HG03442 (cell line): ENCODE measurements around the gene KBTBD7.

Experiments
- ATAC-seq: cut with Tn5 transposase; IDR thresholded peaks from one replicate; pipeline ENCODE4 v1.9.1; 2021; ENCODE audit warnings: mild to moderate bottlenecking, moderate library complexity; ENCODE audit not compliant: unreplicated experiment

KBTBD7 gene, protein sequence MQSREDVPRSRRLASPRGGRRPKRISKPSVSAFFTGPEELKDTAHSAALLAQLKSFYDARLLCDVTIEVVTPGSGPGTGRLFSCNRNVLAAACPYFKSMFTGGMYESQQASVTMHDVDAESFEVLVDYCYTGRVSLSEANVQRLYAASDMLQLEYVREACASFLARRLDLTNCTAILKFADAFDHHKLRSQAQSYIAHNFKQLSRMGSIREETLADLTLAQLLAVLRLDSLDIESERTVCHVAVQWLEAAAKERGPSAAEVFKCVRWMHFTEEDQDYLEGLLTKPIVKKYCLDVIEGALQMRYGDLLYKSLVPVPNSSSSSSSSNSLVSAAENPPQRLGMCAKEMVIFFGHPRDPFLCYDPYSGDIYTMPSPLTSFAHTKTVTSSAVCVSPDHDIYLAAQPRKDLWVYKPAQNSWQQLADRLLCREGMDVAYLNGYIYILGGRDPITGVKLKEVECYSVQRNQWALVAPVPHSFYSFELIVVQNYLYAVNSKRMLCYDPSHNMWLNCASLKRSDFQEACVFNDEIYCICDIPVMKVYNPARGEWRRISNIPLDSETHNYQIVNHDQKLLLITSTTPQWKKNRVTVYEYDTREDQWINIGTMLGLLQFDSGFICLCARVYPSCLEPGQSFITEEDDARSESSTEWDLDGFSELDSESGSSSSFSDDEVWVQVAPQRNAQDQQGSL

DNA sequence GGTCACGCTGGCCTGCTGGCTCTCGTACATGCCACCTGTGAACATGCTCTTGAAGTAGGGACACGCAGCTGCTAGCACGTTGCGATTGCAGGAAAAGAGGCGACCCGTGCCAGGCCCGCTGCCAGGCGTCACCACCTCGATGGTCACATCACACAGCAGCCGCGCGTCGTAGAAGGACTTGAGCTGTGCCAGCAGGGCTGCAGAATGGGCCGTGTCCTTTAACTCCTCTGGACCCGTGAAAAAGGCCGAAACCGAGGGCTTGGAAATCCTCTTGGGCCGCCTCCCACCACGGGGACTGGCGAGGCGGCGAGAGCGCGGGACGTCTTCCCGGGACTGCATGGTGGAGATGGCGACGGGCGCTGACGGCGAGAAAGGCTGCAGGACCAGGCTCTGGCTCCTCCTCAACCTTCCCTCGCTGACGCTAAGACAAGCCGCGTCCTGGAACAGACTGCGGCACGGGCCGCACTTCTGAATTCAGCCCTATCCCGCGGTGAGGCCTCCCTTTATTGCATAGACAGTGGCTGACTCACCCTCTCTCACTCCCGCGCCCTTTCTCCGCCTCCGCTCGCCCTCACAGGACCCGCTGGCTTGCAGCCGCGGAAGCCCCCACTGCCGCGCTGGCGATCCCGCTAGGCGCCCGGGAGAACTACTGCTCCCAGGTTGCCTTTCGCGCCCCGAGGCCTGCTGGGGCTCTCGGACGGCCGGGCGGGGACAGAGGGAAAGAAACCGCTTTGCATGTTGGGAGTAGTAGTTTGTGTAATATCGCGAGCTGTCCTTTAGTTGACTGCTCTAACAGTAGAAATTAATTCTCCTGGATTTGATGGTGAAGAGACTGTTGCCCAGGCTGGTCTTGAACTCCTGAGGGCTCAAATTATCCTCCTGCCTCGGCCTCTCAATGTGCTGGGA lies at the start of gene KBTBD7:
Gene KBTBD7, minus strand, starts transcription at position 651 of the 906 bp plus-strand sequence. Its CDS starts 312 bp downstream, at position 339.
- peak; percentile 93 for ATAC-seq

DNA sequence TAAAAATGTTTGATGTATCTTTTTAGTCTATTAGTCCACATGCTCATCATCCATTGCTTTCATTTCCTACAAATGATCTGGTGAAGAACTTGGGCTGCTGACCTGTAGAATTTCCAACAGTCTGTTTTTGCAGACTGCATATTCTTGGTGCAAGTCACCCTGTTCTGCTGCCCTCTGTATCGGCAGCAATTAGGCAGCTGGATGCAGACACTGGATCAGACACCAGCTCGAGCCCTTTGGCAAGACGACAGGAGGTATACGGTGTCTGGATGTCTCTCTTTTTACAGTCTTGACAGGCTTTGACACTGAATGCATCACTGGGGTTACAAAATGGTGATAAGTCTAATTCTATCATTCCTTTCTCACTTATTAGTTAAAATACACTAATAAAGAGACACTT lies 47.3 kb upstream of the KBTBD7 start:
- ATAC-seq: no peak

DNA sequence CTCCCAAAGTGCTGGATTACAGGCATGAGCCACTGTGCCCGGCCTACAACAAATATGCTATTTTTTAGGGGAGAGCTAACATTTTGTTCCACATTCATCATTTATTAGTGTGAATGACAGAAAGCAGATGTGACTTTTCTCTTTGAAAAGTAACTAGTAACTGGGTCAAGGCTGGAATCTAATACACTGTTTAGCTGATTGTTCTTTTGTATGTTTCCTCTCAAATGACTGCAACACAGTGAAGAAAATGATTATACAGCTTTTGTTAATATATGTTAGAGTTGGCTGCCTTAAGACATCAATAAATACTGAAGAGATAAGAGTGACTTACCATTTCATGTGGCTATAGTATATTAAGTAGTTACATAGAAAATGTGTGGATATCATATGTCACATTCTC lies 42.0 kb upstream of the KBTBD7 start:
- no peak for ATAC-seq

DNA sequence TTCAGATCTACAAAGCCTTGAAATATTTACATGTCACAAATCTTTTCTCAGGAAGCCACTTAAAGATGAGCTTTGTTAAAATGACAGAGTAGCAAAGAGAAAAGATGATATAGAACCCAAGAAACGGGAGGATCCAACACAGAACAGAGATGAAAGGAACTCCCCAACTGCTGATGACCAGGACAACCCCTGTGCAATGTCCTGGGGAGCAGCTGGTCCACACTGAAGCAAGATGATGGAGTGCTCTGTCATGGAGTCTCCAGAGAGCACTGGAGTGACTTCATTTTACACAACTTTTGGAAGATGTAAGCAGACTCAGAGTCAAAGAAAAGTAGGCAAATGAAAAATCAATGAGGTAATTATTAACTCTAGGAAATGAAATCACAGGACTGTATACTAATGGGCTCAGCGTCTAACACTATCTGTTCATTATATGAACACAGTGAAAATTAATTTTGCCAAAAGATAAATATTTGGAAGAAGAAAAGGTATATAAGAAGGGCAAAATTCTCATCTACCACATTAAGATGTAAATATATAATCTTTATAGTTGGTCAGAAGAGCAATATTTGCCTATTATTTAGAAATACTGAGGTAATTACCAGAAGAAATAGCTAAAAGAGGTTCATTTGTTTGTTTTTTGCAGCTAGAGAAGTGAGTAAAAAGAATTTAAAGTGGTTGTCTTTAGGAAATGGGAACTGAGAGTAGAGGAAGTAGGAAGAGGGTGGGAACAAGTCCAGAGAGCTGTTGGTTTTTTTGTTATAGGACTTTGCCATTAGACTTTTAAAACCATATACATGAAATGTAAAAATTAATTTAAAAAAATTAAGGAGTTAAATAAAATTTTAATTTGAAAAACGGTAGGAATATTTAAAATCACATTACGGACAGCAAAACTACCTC lies 38.5 kb upstream of the KBTBD7 start:
- ATAC-seq: no peak

DNA sequence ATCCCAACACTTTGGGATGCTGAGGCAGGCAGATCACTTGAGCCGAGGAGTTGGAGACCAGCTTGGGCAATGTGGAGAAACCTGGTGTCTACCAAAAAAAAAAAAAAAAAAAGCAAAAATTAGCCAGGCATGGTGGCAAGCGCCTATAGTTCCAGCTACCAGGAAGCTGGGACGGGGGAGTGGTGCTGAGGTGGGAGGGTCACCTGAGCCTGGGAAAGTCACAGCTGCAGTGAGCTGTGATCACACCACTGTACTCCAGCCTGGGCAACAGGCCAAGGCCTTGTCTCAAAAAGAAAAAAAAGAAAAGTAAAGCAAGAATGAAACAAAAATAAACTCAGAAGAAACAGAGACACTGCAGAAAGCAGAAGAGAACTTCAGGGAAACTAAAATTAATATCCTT lies 37.4 kb upstream of the KBTBD7 start:
- ATAC-seq: no peak

DNA sequence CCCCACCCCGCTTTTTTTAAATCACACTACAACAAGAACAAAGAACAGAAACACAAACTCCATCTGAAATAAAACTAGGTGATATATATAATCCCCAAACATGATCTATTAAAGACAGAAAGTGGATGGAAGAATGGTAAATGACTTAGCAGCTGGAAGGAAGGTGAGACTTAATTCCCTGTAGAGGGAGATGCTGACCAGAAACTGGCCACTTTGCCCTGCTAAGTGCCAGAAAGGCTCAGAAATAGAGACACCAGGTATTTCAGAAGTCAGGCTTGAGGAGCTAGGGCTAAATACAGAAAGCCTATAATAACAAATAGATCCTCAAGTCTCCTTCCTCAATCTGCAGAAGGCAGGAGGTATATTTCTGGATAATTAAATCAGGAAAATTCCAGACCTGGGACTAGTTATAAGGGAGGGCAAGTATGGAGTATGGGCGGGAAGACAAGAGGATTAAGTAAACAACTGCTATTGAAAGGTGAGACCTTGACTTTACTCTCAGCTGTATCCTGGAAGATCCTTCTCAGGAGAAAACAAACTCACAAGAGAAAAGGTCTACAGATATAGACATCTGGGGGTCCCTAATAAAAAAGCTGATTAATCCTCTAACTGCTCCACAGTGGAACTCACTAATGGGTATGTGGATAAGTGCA lies 36.8 kb upstream of the KBTBD7 start:
- ATAC-seq: no peak

DNA sequence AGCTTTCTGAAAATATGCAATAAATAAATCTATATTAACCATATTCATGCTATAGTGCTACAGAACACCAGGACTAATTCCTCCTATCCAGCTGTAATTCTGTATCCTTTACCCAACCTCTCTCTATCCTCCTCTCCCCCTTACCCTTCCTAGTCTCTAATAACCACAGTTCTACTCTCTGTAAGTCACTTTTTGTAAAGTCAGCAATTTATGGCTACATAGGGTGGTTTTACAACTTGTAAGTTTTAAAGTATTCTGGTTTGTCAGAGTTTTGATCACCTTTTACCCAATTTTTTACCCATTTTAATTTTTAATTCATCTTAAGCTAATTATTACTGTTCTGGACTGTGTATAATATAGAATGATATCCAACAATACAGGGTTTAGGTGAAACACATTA lies 35.0 kb upstream of the KBTBD7 start:
- no peak for ATAC-seq

DNA sequence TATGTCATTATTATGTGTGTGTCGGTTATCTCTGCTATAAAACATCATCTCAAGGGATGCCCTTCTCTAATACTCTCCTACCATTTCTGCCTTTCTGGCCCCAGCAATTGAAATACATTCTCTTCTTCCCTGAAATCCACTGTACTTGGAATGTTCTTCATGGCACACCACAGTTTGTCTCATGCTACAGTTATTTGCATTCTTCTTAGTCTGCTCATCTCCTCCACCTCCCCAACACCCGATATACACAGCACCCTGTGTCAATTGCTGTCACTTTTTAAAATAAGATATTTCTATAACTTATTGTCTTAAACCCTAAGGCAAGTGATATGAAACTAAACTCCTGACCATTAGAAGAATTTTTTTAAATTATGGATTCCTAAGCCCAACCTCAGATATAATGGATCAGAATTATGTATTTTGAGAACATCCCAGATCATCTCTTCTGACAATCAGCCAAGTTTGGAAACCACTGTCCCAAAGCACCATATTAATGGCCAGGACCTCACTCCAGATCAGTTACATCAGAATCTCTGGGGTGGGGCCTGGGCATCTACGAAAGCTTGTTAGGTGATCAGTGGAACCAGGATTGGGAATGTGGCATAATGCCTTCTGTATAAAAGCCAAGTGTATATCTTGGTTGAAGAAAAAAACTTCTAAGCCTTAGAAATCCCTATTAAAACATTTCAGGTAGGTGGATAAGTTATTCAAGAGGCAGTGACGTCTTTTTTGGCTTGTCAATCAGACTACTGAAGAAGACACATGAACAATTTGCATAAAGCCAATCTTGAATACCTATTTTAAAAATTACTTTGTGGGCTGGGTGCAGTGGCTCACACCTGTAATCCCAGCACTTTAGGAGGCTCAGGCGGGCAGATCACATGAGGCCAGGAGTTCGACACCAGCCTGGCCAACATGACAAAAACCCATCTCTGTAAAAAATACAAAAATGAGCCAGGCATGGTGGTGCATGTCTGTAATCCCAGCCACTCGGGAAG lies 30.0 kb upstream of the KBTBD7 start:
- ATAC-seq: no peak

DNA sequence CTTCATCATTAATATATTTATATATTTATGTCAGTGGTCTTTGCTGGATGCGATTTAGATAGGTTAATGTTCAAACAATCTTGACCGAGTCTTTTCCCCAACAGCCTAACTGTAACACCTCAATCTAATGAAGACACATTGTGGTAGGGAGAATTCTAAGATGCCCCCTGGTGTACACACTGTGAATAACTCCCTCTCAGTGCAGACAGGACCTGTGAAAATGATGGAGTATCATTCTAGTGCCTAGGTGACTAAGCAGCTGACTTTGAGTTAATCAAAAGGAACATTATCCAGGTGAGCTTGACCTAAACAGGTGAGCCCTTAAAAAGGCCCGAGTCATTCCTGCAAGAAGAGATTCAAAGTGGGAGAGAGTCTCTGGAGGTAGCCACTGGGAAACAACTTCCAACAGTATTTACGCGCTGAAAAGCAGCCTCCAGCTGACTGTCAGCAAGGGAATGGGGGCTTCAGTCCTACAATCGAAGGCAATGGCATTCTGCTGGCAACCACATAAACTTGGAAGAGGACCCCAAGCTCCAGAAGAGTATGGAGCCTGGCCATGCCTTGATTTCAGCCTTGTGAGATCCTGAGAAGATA lies 28.0 kb upstream of the KBTBD7 start:
- ATAC-seq: no peak

DNA sequence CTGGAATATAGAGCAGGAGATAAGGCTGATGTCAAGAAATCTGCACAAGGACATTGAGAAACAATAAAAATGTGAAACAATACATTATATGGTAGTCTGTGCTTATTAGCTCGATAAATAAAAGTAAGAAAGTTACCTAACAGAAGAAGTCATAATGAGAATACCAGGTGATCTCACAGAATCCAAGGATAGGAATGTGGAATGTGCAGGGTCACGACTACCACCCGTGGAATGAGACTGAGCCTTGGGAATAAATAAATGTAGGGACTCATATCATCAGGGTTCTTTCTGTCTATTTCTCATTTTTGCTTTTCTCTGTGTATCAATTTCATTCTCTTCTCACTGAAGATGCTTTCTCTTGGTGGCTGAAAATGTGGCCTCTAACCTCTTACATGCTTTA lies 26.0 kb upstream of the KBTBD7 start:
- no peak for ATAC-seq

DNA sequence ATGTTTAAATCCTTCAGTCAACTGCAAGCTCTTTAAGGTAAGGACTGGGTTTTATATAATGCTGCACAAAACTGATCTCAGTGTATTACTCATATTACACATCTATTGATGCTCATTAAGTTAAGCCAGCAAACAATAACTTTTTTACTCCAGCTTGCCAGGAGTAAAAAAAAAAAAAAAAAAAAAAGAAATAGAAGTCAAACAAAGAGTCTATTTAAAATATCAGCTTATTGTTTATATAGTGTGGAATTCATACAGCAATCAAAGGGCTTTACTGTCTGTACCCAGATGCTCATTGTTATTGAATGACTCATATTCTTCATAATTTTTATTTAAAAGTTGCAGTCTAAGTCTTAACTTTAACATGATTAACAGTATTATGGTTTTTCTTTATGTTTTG lies 21.8 kb upstream of the KBTBD7 start:
- ATAC-seq: no peak

DNA sequence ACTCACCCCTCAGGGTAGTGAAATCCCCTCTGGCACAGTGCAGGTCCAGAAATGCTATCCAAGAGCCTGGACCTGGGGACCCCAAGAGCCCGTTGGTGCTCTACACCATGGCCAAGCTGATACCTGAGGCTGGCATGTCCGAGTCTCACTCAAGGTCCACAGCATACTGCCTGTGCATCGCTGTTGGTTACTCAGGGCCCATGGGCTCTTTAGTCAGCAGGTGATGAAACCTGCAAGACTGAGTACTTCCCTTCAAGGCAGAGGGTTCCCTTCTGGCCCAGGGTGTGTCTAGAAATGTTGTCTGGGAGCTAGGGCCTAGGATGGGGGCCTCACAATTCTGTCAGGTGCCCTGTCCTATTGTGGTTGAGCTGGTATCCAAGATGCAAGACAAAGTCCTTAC lies 19.6 kb upstream of the KBTBD7 start:
- no peak for ATAC-seq

DNA sequence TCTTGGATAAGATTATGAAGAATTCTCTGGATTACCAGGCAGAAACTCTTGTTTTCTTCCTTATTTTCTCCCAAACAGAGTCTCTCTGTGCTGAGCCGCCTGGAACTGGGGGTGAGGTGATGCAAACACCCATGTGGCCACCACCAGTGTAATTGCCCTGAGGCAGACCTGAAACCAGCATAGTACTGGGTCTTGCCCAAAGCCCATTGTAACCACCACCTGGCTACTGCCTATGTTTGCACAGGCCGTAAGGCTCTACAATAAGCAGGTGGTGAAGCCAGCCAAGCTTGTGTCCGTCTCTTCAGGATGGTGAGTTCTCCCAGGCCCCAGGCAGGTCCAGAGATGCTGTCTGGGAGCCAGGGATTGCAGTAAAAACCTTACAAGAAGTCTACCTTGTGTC lies 18.9 kb upstream of the KBTBD7 start:
- no peak for ATAC-seq

DNA sequence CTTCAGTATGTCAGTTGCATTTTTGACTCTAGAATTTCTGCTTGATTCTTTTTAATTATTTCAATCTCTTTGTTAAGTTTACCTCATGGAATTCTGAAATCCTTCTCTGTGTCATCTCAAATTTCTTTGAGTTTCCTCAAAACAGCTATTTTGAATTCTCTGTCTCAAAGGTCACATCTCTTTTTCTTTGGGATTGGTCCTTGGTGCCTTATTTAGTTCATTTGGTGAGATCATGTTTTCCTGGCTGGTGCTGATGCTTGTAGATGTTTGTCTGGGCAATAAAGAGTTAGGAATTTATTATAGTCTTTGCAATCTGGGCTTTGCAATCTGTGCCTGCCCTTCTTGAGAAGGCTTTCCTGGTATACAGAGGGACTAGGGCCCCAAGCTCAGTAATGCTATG lies 18.5 kb upstream of the KBTBD7 start:
- ATAC-seq: no peak

DNA sequence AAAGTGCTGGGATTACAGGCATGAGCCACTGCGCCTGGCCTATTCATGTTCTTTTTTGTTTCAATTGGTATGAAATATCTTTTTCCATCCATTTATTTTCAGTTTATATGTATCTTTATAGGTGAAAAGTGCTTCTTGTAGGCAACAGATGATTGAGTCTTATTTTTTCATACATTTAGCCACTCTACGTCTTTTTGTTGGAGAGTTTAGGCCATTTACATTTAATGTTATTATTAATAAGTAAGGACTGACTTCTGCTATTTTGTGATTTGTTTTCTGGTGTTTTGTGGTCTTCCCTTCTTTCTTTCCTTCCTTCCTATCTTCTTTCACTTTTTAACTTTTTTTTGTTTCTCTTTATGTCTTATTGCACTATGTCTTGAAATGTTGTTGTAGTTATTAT lies 16.7 kb upstream of the KBTBD7 start:
- no peak for ATAC-seq

DNA sequence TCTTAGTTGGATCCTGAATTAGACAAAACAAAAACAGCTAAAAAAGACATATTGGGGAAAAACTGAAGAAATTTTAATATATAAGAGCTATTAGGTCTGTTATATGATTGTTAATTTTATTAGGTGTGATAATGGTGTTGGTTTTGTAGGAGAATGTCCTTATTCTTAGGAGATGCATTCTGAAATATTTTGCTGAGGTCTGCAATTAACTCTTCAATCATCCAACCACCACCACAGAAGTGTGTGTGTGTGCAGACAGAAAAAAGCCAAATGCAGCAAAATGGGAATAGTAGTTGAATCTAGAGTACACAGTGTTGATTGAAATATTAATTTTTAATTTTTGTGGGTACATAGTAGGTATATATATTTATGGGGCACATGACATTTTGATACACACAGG lies 12.1 kb upstream of the KBTBD7 start:
- ATAC-seq: no peak

DNA sequence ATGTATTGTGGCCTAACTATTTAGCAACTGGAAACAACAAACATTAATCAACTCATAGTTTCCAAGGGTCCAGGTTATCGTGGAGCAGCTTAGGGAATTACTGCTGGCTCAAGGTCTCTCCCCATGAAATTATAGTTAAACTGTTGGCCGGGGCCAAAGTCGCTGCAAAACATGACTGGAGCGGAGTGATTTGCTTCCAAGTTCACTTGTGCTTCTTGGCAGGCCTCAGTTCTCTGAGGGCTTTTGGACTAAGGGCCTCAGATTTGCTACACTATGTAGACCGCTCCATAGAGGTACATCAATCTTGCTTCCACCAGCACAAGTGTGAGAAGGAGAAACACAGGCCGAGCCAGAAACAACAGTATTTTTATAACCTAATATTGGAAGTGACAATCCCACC lies 9.4 kb upstream of the KBTBD7 start:
- no peak for ATAC-seq

DNA sequence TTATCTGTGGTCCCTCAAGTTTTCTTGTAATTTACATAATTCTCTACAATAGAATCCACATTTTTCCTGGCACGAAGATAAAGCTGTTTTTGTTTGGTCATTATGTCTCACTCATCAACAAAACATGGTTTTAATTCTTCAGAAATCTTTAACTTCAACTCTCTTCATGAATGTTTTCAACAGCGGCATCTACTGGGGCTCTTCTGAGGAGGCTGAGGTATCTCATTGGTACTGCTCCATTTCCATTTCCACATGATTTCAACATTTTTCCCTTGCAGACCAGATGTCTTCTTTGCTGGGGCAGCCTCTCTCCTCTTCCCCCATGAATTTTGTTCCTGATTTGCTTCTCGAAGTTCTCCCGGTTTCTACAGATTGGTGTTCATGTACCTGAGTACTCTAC lies 5.8 kb upstream of the KBTBD7 start:
- no peak for ATAC-seq
